HepG2 (cell line): ENCODE measurements around the gene LMNA. TPM values are rescaled to one million over a fixed set of nuclear protein-coding genes. Genes with fewer than 3 reads are reported as not detected.

ENCODE experiments used
- NR2F6 ChIP-seq, 2 experiments: IDR thresholded peaks; 2 replicates each; pipeline ENCODE4 v1.6.1; 2016; ENCODE audit warnings: antibody characterized with exemption in 1 of 2, mild to moderate bottlenecking in 1 of 2
- TARDBP ChIP-seq: sonication (generic); formaldehyde crosslinking; IDR thresholded peaks from 2 replicates; pipeline ENCODE4 v1.8.0; 2022; ENCODE audit warnings: mild to moderate bottlenecking, missing genetic modification reagents
- ZMAT3 ChIP-seq: sonication (generic); formaldehyde crosslinking; conservative IDR thresholded peaks from 2 replicates; pipeline ENCODE4 v1.7.0; 2021; ENCODE audit warnings: missing genetic modification reagents
- ZNF382 ChIP-seq: sonication (generic); formaldehyde crosslinking; IDR thresholded peaks from 2 replicates; pipeline ENCODE4 v1.5.0; 2020; ENCODE audit warnings: missing genetic modification reagents, mild to moderate bottlenecking, borderline replicate concordance
- ZNF441 ChIP-seq: sonication (generic); formaldehyde crosslinking; IDR thresholded peaks from 2 replicates; pipeline ENCODE4 v1.7.0; 2021; ENCODE audit warnings: missing genetic modification reagents, borderline replicate concordance
- polyA plus RNA-seq, 8 experiments: library from polyadenylated mRNA; depleted of rRNA in 3 of 8; stranded (reverse) in 7 of 8; unstranded in 1 of 8; fragments of >200 nt; fragmentation: Illumina TruSeq in 4 of 8; extraction: Trizol in 4 of 8; gene quantifications; 2 replicates each; pipeline versions ENCODE4 v1.2.1 to v1.2.3, GENCODE V29; 2011 to 2016; ENCODE audit warnings: low read depth in 4 of 8, missing spikeins in 1 of 8, mixed read lengths in 1 of 8; ENCODE audit not compliant: insufficient read depth in 1 of 8
- total RNA-seq, 5 experiments: library from RNA; depleted of rRNA; stranded (reverse); fragments of >200 nt; fragmentation: Illumina TruSeq; extraction: Trizol; gene quantifications; 2 replicates each; pipeline ENCODE4 v1.2.3, GENCODE V29; 2016; ENCODE audit warnings: low read depth in 1 of 5
- TF ChIP-seq, protein P1 (sequence below): sonication (generic); formaldehyde crosslinking; IDR thresholded peaks from 2 replicates; pipeline ENCODE4 v1.5.0; 2020; ENCODE audit warnings: mild to moderate bottlenecking, missing genetic modification reagents, borderline replicate concordance
- TF ChIP-seq, protein P2 (sequence below): sonication (generic); formaldehyde crosslinking; IDR thresholded peaks from 2 replicates; pipeline ENCODE4 v1.5.1; 2020; ENCODE audit warnings: mild to moderate bottlenecking, missing genetic modification reagents, borderline replicate concordance
- TF ChIP-seq, protein P3 (sequence below): sonication (generic); formaldehyde crosslinking; IDR thresholded peaks from 2 replicates; pipeline ENCODE4 v1.5.0; 2020; ENCODE audit warnings: mild to moderate bottlenecking, missing genetic modification reagents

Gene LMNA
- total and polyA plus RNA-seq, 2 of the 13 experiments (the other 11 are each of a cell fraction or from before 2014, with no cell fraction given) = 107 to 225 TPM

DNA sequence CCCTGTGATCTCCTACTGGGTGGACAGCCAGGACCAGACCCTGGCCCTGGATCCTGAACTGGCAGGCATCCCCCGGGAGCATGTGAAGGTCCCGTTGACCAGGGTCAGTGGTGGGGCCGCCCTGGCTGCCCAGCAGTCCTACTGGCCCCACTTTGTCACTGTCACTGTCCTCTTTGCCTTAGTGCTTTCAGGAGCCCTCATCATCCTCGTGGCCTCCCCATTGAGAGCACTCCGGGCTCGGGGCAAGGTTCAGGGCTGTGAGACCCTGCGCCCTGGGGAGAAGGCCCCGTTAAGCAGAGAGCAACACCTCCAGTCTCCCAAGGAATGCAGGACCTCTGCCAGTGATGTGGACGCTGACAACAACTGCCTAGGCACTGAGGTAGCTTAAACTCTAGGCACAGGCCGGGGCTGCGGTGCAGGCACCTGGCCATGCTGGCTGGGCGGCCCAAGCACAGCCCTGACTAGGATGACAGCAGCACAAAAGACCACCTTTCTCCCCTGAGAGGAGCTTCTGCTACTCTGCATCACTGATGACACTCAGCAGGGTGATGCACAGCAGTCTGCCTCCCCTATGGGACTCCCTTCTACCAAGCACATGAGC, 62.2 kb downstream of the LMNA start (continued):
- TF ChIP-seq NR2F6 (IDR thresholded peaks at IDR 0.05) (no peak), NR2F6 (CRISPR knock-in tag; IDR thresholded peaks at IDR 0.05) (no peak), TARDBP (CRISPR knock-in tag) (0 out of 2 replicates have a peak, but pooled peaks have one; percentile 36), ZMAT3 (CRISPR knock-in tag) (no peak), ZNF382 (CRISPR knock-in tag) (no peak), ZNF441 (no peak)
- TF ChIP-seq, protein P1, sequence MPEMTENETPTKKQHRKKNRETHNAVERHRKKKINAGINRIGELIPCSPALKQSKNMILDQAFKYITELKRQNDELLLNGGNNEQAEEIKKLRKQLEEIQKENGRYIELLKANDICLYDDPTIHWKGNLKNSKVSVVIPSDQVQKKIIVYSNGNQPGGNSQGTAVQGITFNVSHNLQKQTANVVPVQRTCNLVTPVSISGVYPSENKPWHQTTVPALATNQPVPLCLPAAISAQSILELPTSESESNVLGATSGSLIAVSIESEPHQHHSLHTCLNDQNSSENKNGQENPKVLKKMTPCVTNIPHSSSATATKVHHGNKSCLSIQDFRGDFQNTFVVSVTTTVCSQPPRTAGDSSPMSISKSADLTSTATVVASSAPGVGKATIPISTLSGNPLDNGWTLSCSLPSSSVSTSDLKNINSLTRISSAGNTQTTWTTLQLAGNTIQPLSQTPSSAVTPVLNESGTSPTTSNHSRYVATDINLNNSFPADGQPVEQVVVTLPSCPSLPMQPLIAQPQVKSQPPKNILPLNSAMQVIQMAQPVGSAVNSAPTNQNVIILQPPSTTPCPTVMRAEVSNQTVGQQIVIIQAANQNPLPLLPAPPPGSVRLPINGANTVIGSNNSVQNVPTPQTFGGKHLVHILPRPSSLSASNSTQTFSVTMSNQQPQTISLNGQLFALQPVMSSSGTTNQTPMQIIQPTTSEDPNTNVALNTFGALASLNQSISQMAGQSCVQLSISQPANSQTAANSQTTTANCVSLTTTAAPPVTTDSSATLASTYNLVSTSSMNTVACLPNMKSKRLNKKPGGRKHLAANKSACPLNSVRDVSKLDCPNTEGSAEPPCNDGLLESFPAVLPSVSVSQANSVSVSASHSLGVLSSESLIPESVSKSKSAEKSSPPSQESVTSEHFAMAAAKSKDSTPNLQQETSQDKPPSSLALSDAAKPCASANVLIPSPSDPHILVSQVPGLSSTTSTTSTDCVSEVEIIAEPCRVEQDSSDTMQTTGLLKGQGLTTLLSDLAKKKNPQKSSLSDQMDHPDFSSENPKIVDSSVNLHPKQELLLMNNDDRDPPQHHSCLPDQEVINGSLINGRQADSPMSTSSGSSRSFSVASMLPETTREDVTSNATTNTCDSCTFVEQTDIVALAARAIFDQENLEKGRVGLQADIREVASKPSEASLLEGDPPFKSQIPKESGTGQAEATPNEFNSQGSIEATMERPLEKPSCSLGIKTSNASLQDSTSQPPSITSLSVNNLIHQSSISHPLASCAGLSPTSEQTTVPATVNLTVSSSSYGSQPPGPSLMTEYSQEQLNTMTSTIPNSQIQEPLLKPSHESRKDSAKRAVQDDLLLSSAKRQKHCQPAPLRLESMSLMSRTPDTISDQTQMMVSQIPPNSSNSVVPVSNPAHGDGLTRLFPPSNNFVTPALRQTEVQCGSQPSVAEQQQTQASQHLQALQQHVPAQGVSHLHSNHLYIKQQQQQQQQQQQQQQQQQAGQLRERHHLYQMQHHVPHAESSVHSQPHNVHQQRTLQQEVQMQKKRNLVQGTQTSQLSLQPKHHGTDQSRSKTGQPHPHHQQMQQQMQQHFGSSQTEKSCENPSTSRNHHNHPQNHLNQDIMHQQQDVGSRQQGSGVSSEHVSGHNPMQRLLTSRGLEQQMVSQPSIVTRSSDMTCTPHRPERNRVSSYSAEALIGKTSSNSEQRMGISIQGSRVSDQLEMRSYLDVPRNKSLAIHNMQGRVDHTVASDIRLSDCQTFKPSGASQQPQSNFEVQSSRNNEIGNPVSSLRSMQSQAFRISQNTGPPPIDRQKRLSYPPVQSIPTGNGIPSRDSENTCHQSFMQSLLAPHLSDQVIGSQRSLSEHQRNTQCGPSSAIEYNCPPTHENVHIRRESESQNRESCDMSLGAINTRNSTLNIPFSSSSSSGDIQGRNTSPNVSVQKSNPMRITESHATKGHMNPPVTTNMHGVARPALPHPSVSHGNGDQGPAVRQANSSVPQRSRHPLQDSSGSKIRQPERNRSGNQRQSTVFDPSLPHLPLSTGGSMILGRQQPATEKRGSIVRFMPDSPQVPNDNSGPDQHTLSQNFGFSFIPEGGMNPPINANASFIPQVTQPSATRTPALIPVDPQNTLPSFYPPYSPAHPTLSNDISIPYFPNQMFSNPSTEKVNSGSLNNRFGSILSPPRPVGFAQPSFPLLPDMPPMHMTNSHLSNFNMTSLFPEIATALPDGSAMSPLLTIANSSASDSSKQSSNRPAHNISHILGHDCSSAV (CRISPR knock-in tag) = no peak
- TF ChIP-seq, protein P2, sequence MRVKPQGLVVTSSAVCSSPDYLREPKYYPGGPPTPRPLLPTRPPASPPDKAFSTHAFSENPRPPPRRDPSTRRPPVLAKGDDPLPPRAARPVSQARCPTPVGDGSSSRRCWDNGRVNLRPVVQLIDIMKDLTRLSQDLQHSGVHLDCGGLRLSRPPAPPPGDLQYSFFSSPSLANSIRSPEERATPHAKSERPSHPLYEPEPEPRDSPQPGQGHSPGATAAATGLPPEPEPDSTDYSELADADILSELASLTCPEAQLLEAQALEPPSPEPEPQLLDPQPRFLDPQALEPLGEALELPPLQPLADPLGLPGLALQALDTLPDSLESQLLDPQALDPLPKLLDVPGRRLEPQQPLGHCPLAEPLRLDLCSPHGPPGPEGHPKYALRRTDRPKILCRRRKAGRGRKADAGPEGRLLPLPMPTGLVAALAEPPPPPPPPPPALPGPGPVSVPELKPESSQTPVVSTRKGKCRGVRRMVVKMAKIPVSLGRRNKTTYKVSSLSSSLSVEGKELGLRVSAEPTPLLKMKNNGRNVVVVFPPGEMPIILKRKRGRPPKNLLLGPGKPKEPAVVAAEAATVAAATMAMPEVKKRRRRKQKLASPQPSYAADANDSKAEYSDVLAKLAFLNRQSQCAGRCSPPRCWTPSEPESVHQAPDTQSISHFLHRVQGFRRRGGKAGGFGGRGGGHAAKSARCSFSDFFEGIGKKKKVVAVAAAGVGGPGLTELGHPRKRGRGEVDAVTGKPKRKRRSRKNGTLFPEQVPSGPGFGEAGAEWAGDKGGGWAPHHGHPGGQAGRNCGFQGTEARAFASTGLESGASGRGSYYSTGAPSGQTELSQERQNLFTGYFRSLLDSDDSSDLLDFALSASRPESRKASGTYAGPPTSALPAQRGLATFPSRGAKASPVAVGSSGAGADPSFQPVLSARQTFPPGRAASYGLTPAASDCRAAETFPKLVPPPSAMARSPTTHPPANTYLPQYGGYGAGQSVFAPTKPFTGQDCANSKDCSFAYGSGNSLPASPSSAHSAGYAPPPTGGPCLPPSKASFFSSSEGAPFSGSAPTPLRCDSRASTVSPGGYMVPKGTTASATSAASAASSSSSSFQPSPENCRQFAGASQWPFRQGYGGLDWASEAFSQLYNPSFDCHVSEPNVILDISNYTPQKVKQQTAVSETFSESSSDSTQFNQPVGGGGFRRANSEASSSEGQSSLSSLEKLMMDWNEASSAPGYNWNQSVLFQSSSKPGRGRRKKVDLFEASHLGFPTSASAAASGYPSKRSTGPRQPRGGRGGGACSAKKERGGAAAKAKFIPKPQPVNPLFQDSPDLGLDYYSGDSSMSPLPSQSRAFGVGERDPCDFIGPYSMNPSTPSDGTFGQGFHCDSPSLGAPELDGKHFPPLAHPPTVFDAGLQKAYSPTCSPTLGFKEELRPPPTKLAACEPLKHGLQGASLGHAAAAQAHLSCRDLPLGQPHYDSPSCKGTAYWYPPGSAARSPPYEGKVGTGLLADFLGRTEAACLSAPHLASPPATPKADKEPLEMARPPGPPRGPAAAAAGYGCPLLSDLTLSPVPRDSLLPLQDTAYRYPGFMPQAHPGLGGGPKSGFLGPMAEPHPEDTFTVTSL = no peak
- TF ChIP-seq, protein P3, sequence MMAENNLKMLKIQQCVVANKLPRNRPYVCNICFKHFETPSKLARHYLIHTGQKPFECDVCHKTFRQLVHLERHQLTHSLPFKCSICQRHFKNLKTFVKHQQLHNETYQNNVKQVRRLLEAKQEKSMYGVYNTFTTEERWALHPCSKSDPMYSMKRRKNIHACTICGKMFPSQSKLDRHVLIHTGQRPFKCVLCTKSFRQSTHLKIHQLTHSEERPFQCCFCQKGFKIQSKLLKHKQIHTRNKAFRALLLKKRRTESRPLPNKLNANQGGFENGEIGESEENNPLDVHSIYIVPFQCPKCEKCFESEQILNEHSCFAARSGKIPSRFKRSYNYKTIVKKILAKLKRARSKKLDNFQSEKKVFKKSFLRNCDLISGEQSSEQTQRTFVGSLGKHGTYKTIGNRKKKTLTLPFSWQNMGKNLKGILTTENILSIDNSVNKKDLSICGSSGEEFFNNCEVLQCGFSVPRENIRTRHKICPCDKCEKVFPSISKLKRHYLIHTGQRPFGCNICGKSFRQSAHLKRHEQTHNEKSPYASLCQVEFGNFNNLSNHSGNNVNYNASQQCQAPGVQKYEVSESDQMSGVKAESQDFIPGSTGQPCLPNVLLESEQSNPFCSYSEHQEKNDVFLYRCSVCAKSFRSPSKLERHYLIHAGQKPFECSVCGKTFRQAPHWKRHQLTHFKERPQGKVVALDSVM (CRISPR knock-in tag) = 0 out of 2 replicates have a peak, but pooled peaks have one; percentile 32
